Right renal pelvis (tissue), 4 donors: ENCODE data around the gene EPHB6. TPM values are rescaled to one million over a fixed set of nuclear protein-coding genes. Genes with fewer than 3 reads are reported as not detected.

ENCODE experiments used
- DNase-seq, 4 donors: peaks; one replicate each; pipeline ENCODE4 v3.0.0-alpha.2; 2013; ENCODE audit warnings: low read depth in 4 of 4, low spot score in 3 of 4, missing footprints in 1 of 4
- polyA plus RNA-seq, 4 donors: library from polyadenylated mRNA; unstranded; fragments of 120-200 nt; gene quantifications; one replicate each; pipeline ENCODE4 v1.2.1, GENCODE V29; 2013; ENCODE audit not compliant: insufficient read length in 4 of 4

Gene EPHB6
- polyA plus RNA-seq, 4 donors: 18.9 to 24.9 (median 20.9) TPM

- DNase-seq: no peak
Measured at GRCh38 chr7:142876236-142876960, 21.5 kb downstream of the EPHB6 start.

GRCh38 chr7:142876991-142877910 lies 22.4 kb downstream of the EPHB6 start:
- DNase-seq: no peak

- DNase-seq: no peak
Measured at GRCh38 chr7:142878315-142878714, 23.4 kb downstream of the EPHB6 start.

GRCh38 chr7:142879060-142879459 lies 24.2 kb downstream of the EPHB6 start:
- DNase-seq: no peak

- DNase-seq: peak in 2 of 4 donors; percentile 16 to 30
Measured at GRCh38 chr7:142880876-142881505, 26.1 kb downstream of the EPHB6 start.

- DNase-seq: no peak
Measured at GRCh38 chr7:142881586-142882337, 26.9 kb downstream of the EPHB6 start.

GRCh38 chr7:142882338-142882678 lies 27.4 kb downstream of the EPHB6 start:
- DNase-seq: no peak

- DNase-seq: no peak
Measured at GRCh38 chr7:142883145-142883544, 28.3 kb downstream of the EPHB6 start.

GRCh38 chr7:142883571-142884285 lies 28.9 kb downstream of the EPHB6 start:
- no peak for DNase-seq

- no peak for DNase-seq
Measured at GRCh38 chr7:142884286-142884640, 29.4 kb downstream of the EPHB6 start.

GRCh38 chr7:142885311-142886230 lies 30.7 kb downstream of the EPHB6 start, which contains the start of gene TRPV6:
TSS of gene TRPV6 (minus strand) at chr7:142885745.
- DNase-seq: peak in 2 of 4 donors; percentile 22 to 31

- no peak for DNase-seq
Measured at GRCh38 chr7:142886866-142887265, 32.0 kb downstream of the EPHB6 start.

GRCh38 chr7:142887282-142888015 lies 32.6 kb downstream of the EPHB6 start:
- no peak for DNase-seq

- no peak for DNase-seq
Measured at GRCh38 chr7:142889816-142890215, 34.9 kb downstream of the EPHB6 start.

- no peak for DNase-seq
Measured at GRCh38 chr7:142890874-142891485, 36.1 kb downstream of the EPHB6 start.

- DNase-seq: no peak
Measured at GRCh38 chr7:142891490-142892082, 36.7 kb downstream of the EPHB6 start.

GRCh38 chr7:142892951-142893350 lies 38.1 kb downstream of the EPHB6 start:
- DNase-seq: no peak
